HCT116 (cell line): ENCODE measurements around the gene SPRN. TPM values are rescaled to one million over a fixed set of nuclear protein-coding genes. Genes with fewer than 3 reads are reported as not detected.

ENCODE experiments used
- microRNA-seq: library from miRNA; unstranded; fragments of <30 nt; microRNA quantifications from one replicate; pipeline ENCODE4, GENCODE V29; 2016; ENCODE audit warnings: borderline number of aligned reads
- total RNA-seq: library from RNA; stranded (reverse); gene quantifications from one replicate; pipeline ENCODE4 v1.2.1, GENCODE V29; 2021; ENCODE audit not compliant: unreplicated experiment

Gene SPRN
- total RNA-seq, 1 experiment from 2014 or later: not detected

Small RNA genes within 50 kb of the gene (microRNA-seq; reads per million reads assigned to microRNA genes)
- 2.8 reads per million for gene MIR3944

Other genes starting within 250 kb of the SPRN start
- not detected for gene UTF1, start 194.4 kb downstream of the SPRN start, total RNA-seq
- gene VENTX, start 186.8 kb downstream of the SPRN start, total RNA-seq: not detected
- 4.1 TPM for gene ADAM8, start 147.8 kb downstream of the SPRN start, total RNA-seq
- gene TUBGCP2, start 115.8 kb downstream of the SPRN start, total RNA-seq: 35.4 TPM
- gene ZNF511, start 115.7 kb downstream of the SPRN start, total RNA-seq: 49.0 TPM
- 0.47 TPM for gene CALY, start 87.7 kb downstream of the SPRN start, total RNA-seq
- not detected for gene PRAP1, start 77.3 kb downstream of the SPRN start, total RNA-seq
- gene FUOM, start 66.6 kb downstream of the SPRN start, total RNA-seq: 21.5 TPM
- 58.0 TPM for gene ECHS1, start 51.3 kb downstream of the SPRN start, total RNA-seq
- gene PAOX, start 45.4 kb downstream of the SPRN start, total RNA-seq: 3.5 TPM
- gene MTG1, start 30.5 kb downstream of the SPRN start, total RNA-seq: 23.1 TPM
- 3.7 TPM for gene SCART1, start 29.3 kb upstream of the SPRN start, total RNA-seq
- 1.5 TPM for gene CYP2E1, start 102.7 kb upstream of the SPRN start, total RNA-seq
- not detected for gene SYCE1, start 141.0 kb upstream of the SPRN start, total RNA-seq
- gene FRG2B, start 202.2 kb upstream of the SPRN start, total RNA-seq: not detected